Uterus (tissue), 4 donors: ENCODE measurements around the gene SNCB. TPM values are rescaled to one million over a fixed set of nuclear protein-coding genes. Genes with fewer than 3 reads are reported as not detected.

ENCODE experiments used
- DNase-seq, 2 donors: peaks; one replicate each; pipeline ENCODE4 v3.0.0-alpha.2; 2019 to 2020
- H3K27ac ChIP-seq, 2 donors: fragments of 200-600 bp; sonication (generic); 1 replicate in 1 of 2; 2 replicates in 1 of 2; pipeline ENCODE4 v1.5.1; 2016 to 2018
- H3K27me3 ChIP-seq, 2 donors: fragments of 200-600 bp; sonication (generic); one replicate each; pipeline ENCODE4 v1.5.1; 2018 to 2019; ENCODE audit warnings: control low read depth in 1 of 2
- H3K36me3 ChIP-seq, 2 donors: fragments of 200-600 bp; sonication (generic); one replicate each; pipeline ENCODE4 v1.5.1; 2019; ENCODE audit warnings: control low read depth in 1 of 2
- H3K4me1 ChIP-seq, 2 donors: fragments of 200-600 bp; sonication (generic); one replicate each; pipeline ENCODE4 v1.5.1; 2018 to 2019; ENCODE audit warnings: control low read depth in 1 of 2
- H3K4me3 ChIP-seq, 2 donors: fragments of 200-600 bp; sonication (generic); 1 replicate in 1 of 2; 2 replicates in 1 of 2; pipeline ENCODE4 v1.5.1; 2018 to 2019; ENCODE audit warnings: mild to moderate bottlenecking in 1 of 2
- H3K9me3 ChIP-seq, 2 donors: fragments of 200-600 bp; sonication (generic); one replicate each; pipeline ENCODE4 v1.5.1; 2019; ENCODE audit warnings: control low read depth in 1 of 2
- POLR2A ChIP-seq, 2 donors: fragments of 450-650 bp; IDR thresholded peaks; one replicate each; pipeline ENCODE4 v1.6.1; 2016; ENCODE audit warnings: antibody characterized with exemption in 2 of 2, mild to moderate bottlenecking in 1 of 2, moderate library complexity in 1 of 2
- intact Hi-C: fragments of 100-400 bp; cut with DNase I; formaldehyde crosslinking; loops from one replicate; pipeline ENCODE4 v1.15.1; 2023; ENCODE audit warnings: low total_unique reads
- total RNA-seq, 4 donors: library from RNA; depleted of rRNA in 3 of 4; stranded (reverse); fragments of >200 nt in 3 of 4; gene quantifications; one replicate each; pipeline versions ENCODE4 v1.1.0 to v1.2.4, GENCODE V29; 2014 to 2023
- TF ChIP-seq, protein P1 (sequence below), 4 experiments: fragments of 200-600 bp in 2 of 4; fragments of 450-650 bp in 2 of 4; sonication (generic) in 2 of 4; IDR thresholded peaks; one replicate each; pipeline ENCODE4 v1.5.1; 2016 to 2019; ENCODE audit warnings: antibody characterized with exemption in 4 of 4, mild to moderate bottlenecking in 2 of 4, moderate library complexity in 1 of 4
- donor health status: DM: yes; HTN: yes; CAD: no.

The SNCB gene
- total RNA-seq, 4 donors from 2014 or later: not detected

DNA sequence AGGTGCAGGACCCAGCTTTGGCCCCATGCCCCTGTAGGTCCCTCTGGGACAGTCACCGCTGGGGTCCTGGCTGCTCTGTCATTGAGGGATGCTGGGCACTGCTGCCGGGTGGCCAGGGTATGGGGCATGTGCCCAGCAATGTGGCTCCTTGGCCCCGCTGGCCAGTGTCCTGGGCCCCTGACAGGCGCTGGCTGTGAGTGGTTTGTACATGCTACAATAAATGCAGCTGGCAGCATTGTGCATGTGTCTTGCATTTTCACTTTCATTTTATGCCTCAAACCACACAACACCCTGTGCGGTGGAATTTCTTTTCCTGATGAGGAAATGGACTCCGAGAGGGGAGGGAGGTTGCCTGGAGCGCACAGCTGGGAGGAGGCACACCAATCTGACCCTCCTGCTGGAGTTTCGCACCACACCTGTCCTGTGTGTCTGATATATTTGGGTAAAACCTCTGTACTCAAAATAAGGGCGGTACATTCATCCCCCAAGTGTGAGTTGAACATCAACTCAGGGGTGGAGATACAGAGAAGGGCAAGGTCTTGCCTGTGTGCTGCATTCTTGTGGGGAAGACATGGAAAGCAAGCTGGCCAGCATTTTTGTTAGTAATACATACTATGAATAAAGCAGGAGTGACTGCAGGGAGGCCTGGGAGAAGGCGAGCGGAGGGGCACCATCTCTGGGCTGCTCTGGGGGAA, 28.6 kb upstream of the SNCB start:
- TF ChIP-seq, protein P1, sequence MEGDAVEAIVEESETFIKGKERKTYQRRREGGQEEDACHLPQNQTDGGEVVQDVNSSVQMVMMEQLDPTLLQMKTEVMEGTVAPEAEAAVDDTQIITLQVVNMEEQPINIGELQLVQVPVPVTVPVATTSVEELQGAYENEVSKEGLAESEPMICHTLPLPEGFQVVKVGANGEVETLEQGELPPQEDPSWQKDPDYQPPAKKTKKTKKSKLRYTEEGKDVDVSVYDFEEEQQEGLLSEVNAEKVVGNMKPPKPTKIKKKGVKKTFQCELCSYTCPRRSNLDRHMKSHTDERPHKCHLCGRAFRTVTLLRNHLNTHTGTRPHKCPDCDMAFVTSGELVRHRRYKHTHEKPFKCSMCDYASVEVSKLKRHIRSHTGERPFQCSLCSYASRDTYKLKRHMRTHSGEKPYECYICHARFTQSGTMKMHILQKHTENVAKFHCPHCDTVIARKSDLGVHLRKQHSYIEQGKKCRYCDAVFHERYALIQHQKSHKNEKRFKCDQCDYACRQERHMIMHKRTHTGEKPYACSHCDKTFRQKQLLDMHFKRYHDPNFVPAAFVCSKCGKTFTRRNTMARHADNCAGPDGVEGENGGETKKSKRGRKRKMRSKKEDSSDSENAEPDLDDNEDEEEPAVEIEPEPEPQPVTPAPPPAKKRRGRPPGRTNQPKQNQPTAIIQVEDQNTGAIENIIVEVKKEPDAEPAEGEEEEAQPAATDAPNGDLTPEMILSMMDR (IDR thresholded peaks at IDR 0.05): no peak
- no peak for TF ChIP-seq POLR2A (IDR thresholded peaks at IDR 0.05)
- Histone ChIP-seq H3K27ac (no peak overlapping the region), H3K9me3 (no peaks in the 10 kb centered on the region), H3K36me3 (no peaks in the 10 kb centered on the region), H3K27me3 (peaks cover 0 to 5% of the 10 kb centered on the region in 2 donors), H3K4me3 (no peak overlapping the region), H3K4me1 (no peaks in the 10 kb centered on the region)
- DNase-seq: no peak
- intact Hi-C loops: no loop called here

DNA sequence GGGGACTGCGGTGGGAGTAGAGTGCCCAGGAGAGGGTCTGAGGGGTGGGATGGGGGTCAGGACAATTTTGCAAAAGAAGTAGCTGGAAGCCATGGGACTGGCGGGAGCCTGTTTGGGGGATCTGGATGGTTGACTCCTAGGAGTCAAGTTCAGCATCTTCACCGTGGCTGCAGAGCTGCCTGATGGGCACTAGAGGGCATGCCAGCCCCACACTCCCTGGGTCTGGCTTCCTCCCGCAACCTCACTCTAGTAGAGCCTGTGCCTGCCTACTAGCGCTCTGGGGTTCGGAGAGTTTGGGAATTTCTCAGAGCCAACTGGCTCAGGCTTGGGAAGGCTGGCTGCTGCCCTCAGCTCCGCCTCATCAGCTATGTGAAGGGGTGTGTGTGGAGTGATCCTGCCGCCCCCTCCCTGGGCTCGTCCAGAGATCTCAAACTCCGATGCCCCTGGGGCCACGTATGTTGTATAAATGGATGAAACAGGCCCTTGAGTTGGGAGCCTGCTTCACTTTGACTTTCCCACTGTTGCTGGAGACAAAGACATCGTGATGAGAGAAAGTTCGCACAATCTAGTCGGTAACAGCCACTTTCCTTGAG, 27.8 kb upstream of the SNCB start:
- Histone ChIP-seq H3K9me3 (no peaks in the 10 kb centered on the region), H3K4me3 (no peak overlapping the region), H3K27me3 (peaks cover 0 to 4% of the 10 kb centered on the region in 2 donors), H3K27ac (no peak overlapping the region), H3K36me3 (no peaks in the 10 kb centered on the region), H3K4me1 (no peaks in the 10 kb centered on the region)
- peak; percentile 42 to 46 for DNase-seq
- TF ChIP-seq, protein P1 (IDR thresholded peaks at IDR 0.05): peak; percentile 62 to 79 (median 68)
- TF ChIP-seq POLR2A (IDR thresholded peaks at IDR 0.05): no peak
- intact Hi-C loops: no loop called here

DNA sequence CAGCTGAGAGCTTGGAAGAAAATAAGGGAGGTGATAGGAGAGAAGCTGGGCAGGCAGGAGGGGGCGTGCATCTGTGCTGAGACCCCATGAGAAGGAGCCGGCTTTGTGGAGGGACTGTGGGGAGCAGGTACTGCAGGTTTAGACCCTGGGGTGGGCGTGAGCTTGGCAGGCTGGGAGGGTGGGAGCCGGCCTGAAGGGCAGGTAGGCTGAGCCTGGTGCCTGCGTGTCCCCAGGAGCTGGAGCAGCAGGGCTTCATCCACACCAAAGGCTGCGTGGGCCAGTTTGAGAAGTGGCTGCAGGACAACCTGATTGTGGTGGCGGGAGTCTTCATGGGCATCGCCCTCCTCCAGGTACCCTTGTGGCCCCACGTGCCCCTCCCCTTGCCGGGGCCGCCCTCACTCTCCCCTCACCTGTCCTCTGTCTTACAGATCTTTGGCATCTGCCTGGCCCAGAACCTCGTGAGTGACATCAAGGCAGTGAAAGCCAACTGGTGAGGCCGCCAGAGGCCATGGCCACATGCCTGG, 26.2 kb upstream of the SNCB start:
- no peaks in the 10 kb centered on the region for H3K9me3 ChIP-seq
- no peaks in the 10 kb centered on the region for H3K27me3 ChIP-seq
- H3K4me1 ChIP-seq: no peaks in the 10 kb centered on the region
- H3K27ac ChIP-seq: no peak overlapping the region
- H3K4me3 ChIP-seq: no peak overlapping the region
- no peak for TF ChIP-seq POLR2A (IDR thresholded peaks at IDR 0.05)
- TF ChIP-seq, protein P1 (IDR thresholded peaks at IDR 0.05): no peak
- intact Hi-C loops: no loop called here
- H3K36me3 ChIP-seq: no peaks in the 10 kb centered on the region
- DNase-seq: no peak

DNA sequence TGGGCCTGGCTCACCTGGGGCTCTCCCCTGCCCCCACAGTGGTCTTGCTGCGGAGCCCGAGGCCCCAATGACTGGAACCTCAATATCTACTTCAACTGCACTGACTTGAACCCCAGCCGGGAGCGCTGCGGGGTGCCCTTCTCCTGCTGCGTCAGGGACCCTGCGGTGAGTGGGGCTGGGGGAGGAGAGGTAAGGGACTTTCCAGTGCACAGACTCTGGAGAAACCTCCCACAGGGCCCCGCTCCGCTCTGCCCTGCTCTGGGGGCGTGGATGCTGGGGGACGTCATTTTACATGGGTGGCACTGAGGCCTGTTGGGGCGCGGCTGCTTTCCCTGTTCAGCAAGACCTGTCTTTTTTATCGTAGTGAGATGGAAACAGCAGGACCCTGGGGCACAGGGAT, 24.5 kb upstream of the SNCB start:
- Histone ChIP-seq H3K36me3 (no peaks in the 10 kb centered on the region), H3K4me3 (no peak overlapping the region), H3K4me1 (no peaks in the 10 kb centered on the region), H3K27me3 (no peaks in the 10 kb centered on the region), H3K9me3 (no peaks in the 10 kb centered on the region), H3K27ac (no peak overlapping the region)
- TF ChIP-seq POLR2A (IDR thresholded peaks at IDR 0.05): no peak
- TF ChIP-seq, protein P1 (IDR thresholded peaks at IDR 0.05): no peak
- intact Hi-C loops: no loop called here
- DNase-seq: no peak
